Parathyroid adenoma (tissue), 2 donors: ENCODE measurements around the gene FIGN.

Experiments used
- H2AFZ ChIP-seq: fragments of 300-600 bp; sonication (generic); one replicate; pipeline ENCODE4 v1.7.0; 2017; ENCODE audit warnings: antibody characterized with exemption, mild to moderate bottlenecking
- H3K27ac ChIP-seq: fragments of 300-600 bp; sonication (generic); one replicate; pipeline ENCODE4 v1.7.0; 2017
- H3K27me3 ChIP-seq: fragments of 300-600 bp; sonication (generic); one replicate; pipeline ENCODE4 v1.7.0; 2017; ENCODE audit warnings: low read length; ENCODE audit not compliant: control insufficient read depth, insufficient read depth
- H3K36me3 ChIP-seq: fragments of 300-600 bp; sonication (generic); one replicate; pipeline ENCODE4 v1.7.0; 2017; ENCODE audit warnings: low read length; ENCODE audit not compliant: control insufficient read depth, insufficient read depth
- H3K4me1 ChIP-seq: fragments of 300-600 bp; sonication (generic); one replicate; pipeline ENCODE4 v1.7.0; 2017; ENCODE audit warnings: control low read depth
- H3K4me2 ChIP-seq: fragments of 300-600 bp; sonication (generic); one replicate; pipeline ENCODE4 v1.7.0; 2017; ENCODE audit warnings: low read length
- H3K4me3 ChIP-seq: fragments of 300-600 bp; sonication (generic); one replicate; pipeline ENCODE4 v1.7.0; 2017; ENCODE audit warnings: low read depth, low read length
- H3K79me2 ChIP-seq: fragments of 300-600 bp; sonication (generic); one replicate; pipeline ENCODE4 v1.7.0; 2017; ENCODE audit warnings: control low read depth
- H3K9ac ChIP-seq: fragments of 300-600 bp; sonication (generic); one replicate; pipeline ENCODE4 v1.7.0; 2017; ENCODE audit warnings: mild to moderate bottlenecking
- H3K9me3 ChIP-seq: fragments of 300-600 bp; sonication (generic); one replicate; pipeline ENCODE4 v1.7.0; 2017; ENCODE audit warnings: low read length; ENCODE audit not compliant: control insufficient read depth
- TF ChIP-seq, protein P1 (sequence below): fragments of 300-600 bp; sonication (generic); IDR thresholded peaks from one replicate; pipeline ENCODE4 v1.7.0; 2017; ENCODE audit warnings: antibody characterized with exemption, mild to moderate bottlenecking
- donor health status: primary hyperparathyroidism.

The FIGN gene

GRCh38 chr2:163716101-163716500, 19.7 kb downstream of the FIGN start:
- no peak overlapping the region for H3K9ac ChIP-seq
- H3K36me3 ChIP-seq, result no peaks in the 10 kb centered on the region
- TF ChIP-seq, protein P1, sequence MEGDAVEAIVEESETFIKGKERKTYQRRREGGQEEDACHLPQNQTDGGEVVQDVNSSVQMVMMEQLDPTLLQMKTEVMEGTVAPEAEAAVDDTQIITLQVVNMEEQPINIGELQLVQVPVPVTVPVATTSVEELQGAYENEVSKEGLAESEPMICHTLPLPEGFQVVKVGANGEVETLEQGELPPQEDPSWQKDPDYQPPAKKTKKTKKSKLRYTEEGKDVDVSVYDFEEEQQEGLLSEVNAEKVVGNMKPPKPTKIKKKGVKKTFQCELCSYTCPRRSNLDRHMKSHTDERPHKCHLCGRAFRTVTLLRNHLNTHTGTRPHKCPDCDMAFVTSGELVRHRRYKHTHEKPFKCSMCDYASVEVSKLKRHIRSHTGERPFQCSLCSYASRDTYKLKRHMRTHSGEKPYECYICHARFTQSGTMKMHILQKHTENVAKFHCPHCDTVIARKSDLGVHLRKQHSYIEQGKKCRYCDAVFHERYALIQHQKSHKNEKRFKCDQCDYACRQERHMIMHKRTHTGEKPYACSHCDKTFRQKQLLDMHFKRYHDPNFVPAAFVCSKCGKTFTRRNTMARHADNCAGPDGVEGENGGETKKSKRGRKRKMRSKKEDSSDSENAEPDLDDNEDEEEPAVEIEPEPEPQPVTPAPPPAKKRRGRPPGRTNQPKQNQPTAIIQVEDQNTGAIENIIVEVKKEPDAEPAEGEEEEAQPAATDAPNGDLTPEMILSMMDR, result no peak
- peaks cover 3% of the 10 kb centered on the region for H3K4me1 ChIP-seq
- H3K4me3 ChIP-seq, result no peak overlapping the region
- H3K4me2 ChIP-seq, result no peak overlapping the region
- no peaks in the 10 kb centered on the region for H3K79me2 ChIP-seq
- H3K27me3 ChIP-seq, result no peaks in the 10 kb centered on the region
- H2AFZ ChIP-seq, result no peak overlapping the region
- no peaks in the 10 kb centered on the region for H3K9me3 ChIP-seq
- no peak overlapping the region for H3K27ac ChIP-seq

GRCh38 chr2:163715668-163716067, 20.1 kb downstream of the FIGN start:
- Histone ChIP-seq H3K4me2 (no peak overlapping the region), H3K27me3 (no peaks in the 10 kb centered on the region), H3K9me3 (no peaks in the 10 kb centered on the region), H3K4me3 (no peak overlapping the region), H3K36me3 (no peaks in the 10 kb centered on the region), H3K27ac (no peak overlapping the region), H3K79me2 (no peaks in the 10 kb centered on the region), H3K9ac (no peak overlapping the region), H2AFZ (no peak overlapping the region), H3K4me1 (peaks cover 3% of the 10 kb centered on the region)
- TF ChIP-seq, protein P1, result no peak

DNA sequence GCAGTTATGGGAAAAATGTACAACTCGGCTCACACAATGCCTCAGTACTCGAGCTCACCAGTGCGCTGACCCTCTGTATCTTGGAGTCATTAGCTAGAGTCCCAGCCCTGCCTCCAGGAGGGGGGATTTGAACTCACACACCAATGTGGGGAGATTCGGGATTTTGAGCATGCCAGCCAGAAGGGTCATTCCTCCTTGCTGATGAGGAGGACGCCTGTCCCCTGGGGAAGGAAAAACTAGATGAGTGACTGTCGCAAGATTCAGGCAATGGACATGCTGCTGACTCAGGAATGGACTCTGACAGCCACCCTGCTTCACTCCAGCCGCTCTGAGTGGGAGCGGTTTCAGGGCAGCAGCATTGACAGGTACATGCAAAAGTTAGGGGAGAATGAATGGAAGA, 20.6 kb downstream of the FIGN start:
- TF ChIP-seq, protein P1, result no peak
- Histone ChIP-seq H3K9ac (no peak overlapping the region), H3K27me3 (no peaks in the 10 kb centered on the region), H3K4me1 (peaks cover 3% of the 10 kb centered on the region), H2AFZ (no peak overlapping the region), H3K27ac (no peak overlapping the region), H3K79me2 (no peaks in the 10 kb centered on the region), H3K9me3 (no peaks in the 10 kb centered on the region), H3K36me3 (no peaks in the 10 kb centered on the region), H3K4me3 (no peak overlapping the region), H3K4me2 (no peak overlapping the region)

GRCh38 chr2:163713534-163714311, 22.1 kb downstream of the FIGN start:
- H2AFZ ChIP-seq, result no peak overlapping the region

More at GRCh38 chr2:163713534-163714311, 22.1 kb downstream of the FIGN start:
- Histone ChIP-seq H3K9ac (no peak overlapping the region), H3K79me2 (no peaks in the 10 kb centered on the region), H3K4me2 (no peak overlapping the region), H3K36me3 (no peaks in the 10 kb centered on the region), H3K4me3 (no peak overlapping the region), H3K4me1 (peaks cover 3% of the 10 kb centered on the region), H3K27ac (no peak overlapping the region), H3K27me3 (no peaks in the 10 kb centered on the region), H3K9me3 (no peaks in the 10 kb centered on the region)
- TF ChIP-seq, protein P1, result no peak
